ENCODE data around the gene SHH. TPM values are rescaled to one million over a fixed set of nuclear protein-coding genes. Genes with fewer than 3 reads are reported as not detected.

Gene SHH
- total RNA-seq, 1 experiment from 2014 or later, result 22.9 TPM

- DNase-seq (ENCODE audit: low read depth, low spot score) (no peak), ATAC-seq (no peak)
- no TSS peak for BruUV-seq (replicated peaks)
- Histone ChIP-seq H3K4me1 (ENCODE audit: control insufficient read depth, insufficient read depth, low read length) (no peaks in the 10 kb centered on the region; the same call in 1 of the 2 replicates), H3K27ac (ENCODE audit: low read length) (no peak overlapping the region), H3K9me3 (ENCODE audit: control insufficient read depth, insufficient read depth, low read depth, low read length) (no peaks in the 10 kb centered on the region), H3K4me3 (ENCODE audit: low read depth in 2 of 2, low read length in 2 of 2) (no peak overlapping the region), H3K27me3 (ENCODE audit: control insufficient read depth, insufficient read depth, low read length) (no peaks in the 10 kb centered on the region), H3K36me3 (ENCODE audit: control insufficient read depth, insufficient read depth, low read length) (no peaks in the 10 kb centered on the region)
- TF ChIP-seq CTCF (IDR thresholded peaks at IDR 0.05), result no peak
- TF ChIP-seq REST (IDR thresholded peaks at IDR 0.05; ENCODE audit: insufficient read depth in 1 of 2, low read depth in 2 of 2, low read length in 1 of 2), result no peak
- intact Hi-C loops (cut with micrococcal nuclease; ENCODE audit: unreplicated experiment), result no loop called here
- ChIA-PET CTCF (no interaction called here), POLR2A (no interaction called here)
- in situ Hi-C loops (cut with HindIII; ENCODE audit: low pct_unique_long_range_greater_than_20kb, low sequenced_read_pairs), result no loop called here
Observed at GRCh38 chr7:155800741-155801267, 11.5 kb downstream of the SHH start.

- H3K27me3 ChIP-seq (ENCODE audit: control insufficient read depth, insufficient read depth, low read length), result no peaks in the 10 kb centered on the region
- POLR2A ChIA-PET, result no interaction called here
- no peak for ATAC-seq
- no TSS peak for BruUV-seq (replicated peaks)
- intact Hi-C loops (cut with micrococcal nuclease; ENCODE audit: unreplicated experiment), result no loop called here
- no peak for DNase-seq (ENCODE audit: low read depth, low spot score)
- H3K36me3 ChIP-seq (ENCODE audit: control insufficient read depth, insufficient read depth, low read length), result no peaks in the 10 kb centered on the region
- H3K9me3 ChIP-seq (ENCODE audit: control insufficient read depth, insufficient read depth, low read depth, low read length), result no peaks in the 10 kb centered on the region
- H3K4me1 ChIP-seq (ENCODE audit: control insufficient read depth, insufficient read depth, low read length), result no peaks in the 10 kb centered on the region; the same call in 1 of the 2 replicates
- in situ Hi-C loops (cut with HindIII; ENCODE audit: low pct_unique_long_range_greater_than_20kb, low sequenced_read_pairs), result no loop called here
- H3K27ac ChIP-seq (ENCODE audit: low read length), result no peak overlapping the region
- CTCF ChIA-PET, result no interaction called here
- TF ChIP-seq SIN3A (IDR thresholded peaks at IDR 0.05; ENCODE audit: borderline replicate concordance, insufficient read depth, low read depth, low read length) (no peak), REST (IDR thresholded peaks at IDR 0.05; ENCODE audit: insufficient read depth in 1 of 2, low read depth in 2 of 2, low read length in 1 of 2) (no peak), CTCF (IDR thresholded peaks at IDR 0.05) (no peak), POLR2AphosphoS5 (IDR thresholded peaks at IDR 0.05; ENCODE audit: low read depth, low read length) (no peak), TCF7L2 (IDR thresholded peaks at IDR 0.05; ENCODE audit: low read depth, low read length) (no peak)
- H3K4me3 ChIP-seq (ENCODE audit: low read depth in 2 of 2, low read length in 2 of 2), result no peak overlapping the region
Observed at GRCh38 chr7:155800301-155800700, 12.0 kb downstream of the SHH start.

Data from Panc1 (cell line).